ENCODE data around the gene SCGB1C1. TPM values are rescaled to one million over a fixed set of nuclear protein-coding genes. Genes with fewer than 3 reads are reported as not detected.
"Not testable (repeated sequence)": the region's sequence is repeated elsewhere in the genome, so short reads cannot be mapped to it uniquely, and the experiment has no call there.

Gene SCGB1C1
- total RNA-seq, 1 donor from 2014 or later, result not detected

DNA sequence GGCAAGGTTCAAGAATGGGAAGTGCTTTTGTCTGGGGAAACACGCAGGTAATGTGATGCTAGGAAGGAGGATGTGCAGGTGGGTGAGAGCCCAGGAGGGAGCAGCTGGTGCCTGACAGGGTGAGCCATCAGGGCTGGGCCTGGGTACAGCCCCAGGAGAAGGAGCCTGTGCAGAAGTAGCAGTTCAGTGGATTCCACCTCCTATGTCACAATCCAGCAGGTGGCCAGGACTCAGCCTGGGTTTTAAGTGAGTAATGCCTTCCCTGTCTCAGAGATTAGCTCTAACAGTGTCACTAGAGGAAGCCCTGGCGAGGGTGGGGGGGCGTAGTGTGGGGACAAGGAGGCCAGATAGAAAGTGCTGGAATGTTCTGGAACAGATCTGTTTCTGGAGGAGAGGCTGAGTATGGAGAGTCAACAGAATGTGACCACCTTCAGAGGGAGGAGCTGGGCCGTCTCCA, 22.7 kb downstream of the SCGB1C1 start:
- no peak for DNase-seq (ENCODE audit: low read depth)
- Histone ChIP-seq H3K36me3 (ENCODE audit: control insufficient read depth, insufficient read depth, low read length) (peaks cover 15% of the 10 kb centered on the region), H3K27me3 (ENCODE audit: control insufficient read depth, insufficient read depth, low read length) (no peaks in the 10 kb centered on the region), H3K4me3 (ENCODE audit: low read depth, low read length) (no peak overlapping the region)
- TF ChIP-seq, protein P1, sequence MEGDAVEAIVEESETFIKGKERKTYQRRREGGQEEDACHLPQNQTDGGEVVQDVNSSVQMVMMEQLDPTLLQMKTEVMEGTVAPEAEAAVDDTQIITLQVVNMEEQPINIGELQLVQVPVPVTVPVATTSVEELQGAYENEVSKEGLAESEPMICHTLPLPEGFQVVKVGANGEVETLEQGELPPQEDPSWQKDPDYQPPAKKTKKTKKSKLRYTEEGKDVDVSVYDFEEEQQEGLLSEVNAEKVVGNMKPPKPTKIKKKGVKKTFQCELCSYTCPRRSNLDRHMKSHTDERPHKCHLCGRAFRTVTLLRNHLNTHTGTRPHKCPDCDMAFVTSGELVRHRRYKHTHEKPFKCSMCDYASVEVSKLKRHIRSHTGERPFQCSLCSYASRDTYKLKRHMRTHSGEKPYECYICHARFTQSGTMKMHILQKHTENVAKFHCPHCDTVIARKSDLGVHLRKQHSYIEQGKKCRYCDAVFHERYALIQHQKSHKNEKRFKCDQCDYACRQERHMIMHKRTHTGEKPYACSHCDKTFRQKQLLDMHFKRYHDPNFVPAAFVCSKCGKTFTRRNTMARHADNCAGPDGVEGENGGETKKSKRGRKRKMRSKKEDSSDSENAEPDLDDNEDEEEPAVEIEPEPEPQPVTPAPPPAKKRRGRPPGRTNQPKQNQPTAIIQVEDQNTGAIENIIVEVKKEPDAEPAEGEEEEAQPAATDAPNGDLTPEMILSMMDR (IDR thresholded peaks at IDR 0.05; ENCODE audit: insufficient read depth, low read length, poor library complexity, severe bottlenecking), result no peak

DNA sequence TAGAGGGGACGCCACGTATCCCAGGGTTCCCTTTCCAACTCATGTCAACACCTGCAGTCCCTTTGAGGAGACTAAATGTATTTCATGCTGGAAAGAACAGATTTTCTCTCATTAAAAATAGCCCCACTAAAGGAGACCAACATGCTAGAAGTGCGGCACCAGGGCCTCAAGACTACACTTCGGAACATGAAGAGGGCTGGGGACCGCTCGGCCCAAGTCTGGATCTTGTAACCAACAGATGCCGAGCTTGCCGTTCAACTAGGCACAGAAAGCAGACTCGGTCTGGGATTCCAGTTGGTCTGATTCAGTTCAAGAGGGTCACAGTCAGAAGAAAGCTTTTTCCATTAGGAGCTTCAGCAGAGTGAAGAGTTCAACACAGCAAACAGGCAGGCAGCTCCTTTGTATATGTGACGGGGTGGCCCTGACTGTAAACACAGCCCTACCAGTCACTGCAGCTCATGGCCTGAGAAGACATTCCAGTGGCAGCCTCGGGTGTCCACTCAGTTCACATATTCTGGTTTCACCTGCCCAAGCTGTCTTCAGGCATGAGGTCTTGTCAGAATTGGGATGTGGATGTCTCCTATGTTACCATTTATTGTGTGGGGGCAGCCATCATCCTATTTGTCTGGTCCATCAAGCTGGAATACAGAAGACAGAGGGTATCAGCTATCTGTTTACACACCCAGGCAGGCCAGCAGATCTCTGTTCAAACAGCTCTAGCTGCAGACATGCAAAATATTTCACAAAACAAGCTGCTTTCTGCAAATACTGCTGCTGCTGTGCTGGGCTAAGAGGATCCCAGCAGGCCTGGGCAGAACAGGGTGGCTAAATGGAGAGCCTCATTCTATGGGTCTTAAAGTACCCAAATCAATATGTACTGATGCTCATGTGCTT, 23.4 kb downstream of the SCGB1C1 start:
- Histone ChIP-seq H3K36me3 (ENCODE audit: control insufficient read depth, insufficient read depth, low read length) (peaks cover 10% of the 10 kb centered on the region), H3K27me3 (ENCODE audit: control insufficient read depth, insufficient read depth, low read length) (no peaks in the 10 kb centered on the region), H3K4me3 (ENCODE audit: low read depth, low read length) (no peak overlapping the region)
- TF ChIP-seq, protein P1 (IDR thresholded peaks at IDR 0.05; ENCODE audit: insufficient read depth, low read length, poor library complexity, severe bottlenecking), result no peak
- no peak for DNase-seq (ENCODE audit: low read depth)

DNA sequence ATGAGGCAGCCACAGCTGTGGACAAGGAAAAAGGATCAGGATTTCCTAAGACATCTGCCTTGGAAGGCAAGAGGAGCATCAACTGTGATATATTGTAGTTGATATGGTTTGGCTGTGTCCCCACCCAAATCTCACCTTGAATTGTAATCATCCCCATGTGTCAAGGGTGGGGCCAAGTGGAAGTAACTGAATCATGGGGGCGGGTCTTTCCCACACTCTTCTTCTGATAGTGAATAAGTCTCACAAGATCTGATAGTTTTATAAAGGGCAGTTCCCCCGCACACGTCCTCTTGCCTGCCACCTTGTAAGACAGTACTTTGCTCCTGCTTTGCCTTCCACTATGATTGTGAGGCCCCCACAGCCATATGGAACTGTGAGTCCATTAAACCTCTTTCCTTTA, 24.8 kb downstream of the SCGB1C1 start:
- TF ChIP-seq, protein P1 (IDR thresholded peaks at IDR 0.05; ENCODE audit: insufficient read depth, low read length, poor library complexity, severe bottlenecking), result no peak

GRCh38 chr11:218815-219593, 26.1 kb downstream of the SCGB1C1 start:
- TF ChIP-seq, protein P1 (IDR thresholded peaks at IDR 0.05; ENCODE audit: insufficient read depth, low read length, poor library complexity, severe bottlenecking), result no peak
- no peaks in the 10 kb centered on the region for H3K27me3 ChIP-seq (ENCODE audit: control insufficient read depth, insufficient read depth, low read length)
- no peak for DNase-seq (ENCODE audit: low read depth)
- H3K36me3 ChIP-seq (ENCODE audit: control insufficient read depth, insufficient read depth, low read length), result peaks cover 3% of the 10 kb centered on the region
- H3K4me3 ChIP-seq (ENCODE audit: low read depth, low read length), result no peak overlapping the region

More for the DNA sequence above, 24.8 kb downstream of the SCGB1C1 start:
- peaks cover 8% of the 10 kb centered on the region for H3K36me3 ChIP-seq (ENCODE audit: control insufficient read depth, insufficient read depth, low read length)
- no peak for DNase-seq (ENCODE audit: low read depth)
- H3K27me3 ChIP-seq (ENCODE audit: control insufficient read depth, insufficient read depth, low read length), result no peaks in the 10 kb centered on the region
- H3K4me3 ChIP-seq (ENCODE audit: low read depth, low read length), result no peak overlapping the region

DNA sequence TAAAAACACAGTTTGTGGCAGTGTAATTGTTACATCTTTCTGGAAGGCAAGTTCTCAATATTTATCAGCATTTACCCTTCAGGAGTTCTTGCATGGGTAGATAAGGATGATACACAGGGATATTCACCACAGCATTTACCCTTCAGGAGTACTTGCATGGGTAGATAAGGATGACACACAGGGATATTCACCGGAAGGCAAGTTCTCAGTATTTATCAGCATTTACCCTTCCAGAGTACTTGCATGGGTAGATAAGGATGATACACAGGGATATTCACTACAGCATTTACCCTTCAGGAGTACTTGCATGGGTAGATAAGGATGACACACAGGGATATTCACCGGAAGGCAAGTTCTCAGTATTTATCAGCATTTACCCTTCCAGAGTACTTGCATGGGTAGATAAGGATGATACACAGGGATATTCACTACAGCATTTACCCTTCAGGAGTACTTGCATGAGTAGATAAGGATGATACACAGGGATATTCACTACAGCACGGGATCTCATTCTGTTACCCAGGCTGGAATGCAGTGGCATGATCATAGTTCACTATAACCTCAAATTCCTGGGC, 27.9 kb downstream of the SCGB1C1 start:
- not testable (repeated sequence) for H3K36me3 ChIP-seq (ENCODE audit: control insufficient read depth, insufficient read depth, low read length); H3K4me3 ChIP-seq (ENCODE audit: low read depth, low read length); H3K27me3 ChIP-seq (ENCODE audit: control insufficient read depth, insufficient read depth, low read length); DNase-seq (ENCODE audit: low read depth)

DNA sequence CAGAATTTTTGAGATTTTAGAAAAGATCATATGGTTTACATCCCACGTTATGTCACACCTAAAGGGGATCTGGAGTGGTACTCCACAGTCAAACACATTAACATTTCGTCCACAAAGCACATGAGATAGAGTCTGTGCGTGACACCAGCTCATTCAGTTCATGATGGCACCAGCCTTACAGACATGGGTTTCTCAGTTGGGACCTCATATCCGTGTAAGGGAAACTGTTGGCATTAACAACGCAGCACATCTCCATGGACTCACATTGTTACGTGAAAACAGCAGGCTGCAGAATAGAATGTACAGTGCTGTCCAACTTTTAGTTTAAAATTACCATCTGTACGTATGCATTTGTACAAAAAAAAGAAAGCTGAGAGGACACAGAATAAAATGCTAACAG, 28.7 kb downstream of the SCGB1C1 start:
- TF ChIP-seq, protein P1 (IDR thresholded peaks at IDR 0.05; ENCODE audit: insufficient read depth, low read length, poor library complexity, severe bottlenecking), result no peak
- Histone ChIP-seq H3K27me3 (ENCODE audit: control insufficient read depth, insufficient read depth, low read length) (no peaks in the 10 kb centered on the region), H3K36me3 (ENCODE audit: control insufficient read depth, insufficient read depth, low read length) (no peaks in the 10 kb centered on the region), H3K4me3 (ENCODE audit: low read depth, low read length) (no peak overlapping the region)
- DNase-seq (ENCODE audit: low read depth), result no peak
